SH-SY5Y (cell line): ENCODE data around the gene GPR35.

Source experiments
- GATA2 ChIP-seq: IDR thresholded peaks from 2 replicates; pipeline ENCODE4 v1.6.1; 2011; ENCODE audit warnings: mild to moderate bottlenecking, low read depth, low read length
- GATA3 ChIP-seq: IDR thresholded peaks from 2 replicates; pipeline ENCODE4 v1.6.1; 2011; ENCODE audit warnings: low read depth, mild to moderate bottlenecking, low read length, moderate library complexity

- TF ChIP-seq GATA3 (no peak), GATA2 (no peak)
Observed at GRCh38 chr2:240593026-240593702, 32.1 kb upstream of the GPR35 start.
